ENCODE data around the gene EP400.

DNA sequence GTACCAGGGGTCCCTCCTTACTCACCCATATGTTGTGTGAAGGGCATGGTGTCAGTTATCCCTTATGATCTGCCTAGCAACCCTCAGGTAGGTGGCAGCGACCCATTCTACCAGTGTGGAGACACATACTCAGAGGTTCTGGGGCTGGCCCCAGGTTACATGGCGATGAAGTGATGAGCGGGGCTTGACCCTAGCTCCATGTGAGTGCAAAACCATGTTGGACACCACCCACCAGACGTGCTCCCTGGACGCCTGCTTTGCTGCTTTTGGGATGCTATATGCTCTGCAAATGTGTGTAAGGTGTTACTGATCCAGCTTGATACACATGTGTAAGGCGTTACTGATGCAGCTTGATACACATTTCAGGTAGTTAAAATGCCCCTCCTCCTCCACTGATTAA is 33.3 kb downstream of the EP400 start:
- no peak for TF ChIP-seq EZH2 (IDR thresholded peaks at IDR 0.05; ENCODE audit: borderline replicate concordance, low read length)
- TF ChIP-seq, protein P1, sequence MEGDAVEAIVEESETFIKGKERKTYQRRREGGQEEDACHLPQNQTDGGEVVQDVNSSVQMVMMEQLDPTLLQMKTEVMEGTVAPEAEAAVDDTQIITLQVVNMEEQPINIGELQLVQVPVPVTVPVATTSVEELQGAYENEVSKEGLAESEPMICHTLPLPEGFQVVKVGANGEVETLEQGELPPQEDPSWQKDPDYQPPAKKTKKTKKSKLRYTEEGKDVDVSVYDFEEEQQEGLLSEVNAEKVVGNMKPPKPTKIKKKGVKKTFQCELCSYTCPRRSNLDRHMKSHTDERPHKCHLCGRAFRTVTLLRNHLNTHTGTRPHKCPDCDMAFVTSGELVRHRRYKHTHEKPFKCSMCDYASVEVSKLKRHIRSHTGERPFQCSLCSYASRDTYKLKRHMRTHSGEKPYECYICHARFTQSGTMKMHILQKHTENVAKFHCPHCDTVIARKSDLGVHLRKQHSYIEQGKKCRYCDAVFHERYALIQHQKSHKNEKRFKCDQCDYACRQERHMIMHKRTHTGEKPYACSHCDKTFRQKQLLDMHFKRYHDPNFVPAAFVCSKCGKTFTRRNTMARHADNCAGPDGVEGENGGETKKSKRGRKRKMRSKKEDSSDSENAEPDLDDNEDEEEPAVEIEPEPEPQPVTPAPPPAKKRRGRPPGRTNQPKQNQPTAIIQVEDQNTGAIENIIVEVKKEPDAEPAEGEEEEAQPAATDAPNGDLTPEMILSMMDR (IDR thresholded peaks at IDR 0.05; ENCODE audit: low read length) = no peak
